ENCODE results near the gene CFTR. TPM values are rescaled to one million over a fixed set of nuclear protein-coding genes. Genes with fewer than 3 reads are reported as not detected.
A peak's percentile ranks its signal among the peaks of the same experiment; 100 is the strongest.

CFTR gene
- total RNA-seq, 4 donors from 2014 or later: 43.0 to 176 (median 76.6) TPM

GRCh38 chr7:117478836-117479224 is 995 bp upstream of the CFTR start:
- 33 to 44% methylated on average over 5 to 11 of the region's 11 CpGs for WGBS, 2 donors (ENCODE audit: low coverage in 1 of 2)
- peak overlapping the region in 3 of 4 donors; percentile 47 to 68 (median 53) for H3K4me3 ChIP-seq
- no peaks in the 10 kb centered on the region for H3K9me3 ChIP-seq
- H3K36me3 ChIP-seq: no peaks in the 10 kb centered on the region
- H3K27ac ChIP-seq: peak overlapping the region; percentile 70 to 86 (median 84)
- no peak for DNase-seq
- peaks cover 22% of the 10 kb centered on the region for H3K27me3 ChIP-seq
- in situ Hi-C loops (cut with MboI; ENCODE audit: low pct_ligation_motif_present in 1 of 4, low pct_unique_long_range_greater_than_20kb in 1 of 4, low sequenced_read_pairs in 3 of 4) (no loop called here), intact Hi-C loops (cut with DNase I; ENCODE audit: low total_unique reads) (no loop called here)
- peaks cover 0 to 23% (median 8%) of the 10 kb centered on the region in 4 donors for H3K4me1 ChIP-seq
- TF ChIP-seq POLR2A (IDR thresholded peaks at IDR 0.05) (no peak), POLR2AphosphoS5 (IDR thresholded peaks at IDR 0.05) (no peak)

- H3K4me1 ChIP-seq: peaks cover 0 to 29% (median 10%) of the 10 kb centered on the region in 4 donors
- no peaks in the 10 kb centered on the region for H3K36me3 ChIP-seq
- peak overlapping the region; percentile 70 to 86 (median 84) for H3K27ac ChIP-seq
- H3K9me3 ChIP-seq: no peaks in the 10 kb centered on the region
- in situ Hi-C loops (cut with MboI; ENCODE audit: low pct_ligation_motif_present in 1 of 4, low pct_unique_long_range_greater_than_20kb in 1 of 4, low sequenced_read_pairs in 3 of 4): no loop called here
- TF ChIP-seq CTCF (IDR thresholded peaks at IDR 0.05) (no peak), EP300 (IDR thresholded peaks at IDR 0.05; ENCODE audit: low read depth) (no peak), POLR2A (IDR thresholded peaks at IDR 0.05) (no peak), POLR2AphosphoS5 (IDR thresholded peaks at IDR 0.05) (no peak)
- peak overlapping the region; percentile 8 to 68 (median 50) for H3K4me3 ChIP-seq
- WGBS, 2 donors (ENCODE audit: low coverage in 1 of 2): 11 to 14% methylated on average over 6 to 11 of the region's 11 CpGs
- H3K27me3 ChIP-seq: peaks cover 22% of the 10 kb centered on the region
- no peak for DNase-seq
- intact Hi-C loops (cut with DNase I; ENCODE audit: low total_unique reads): no loop called here
These were observed 184 bp downstream of the CFTR start for GRCh38 chr7:117480055-117480362.

GRCh38 chr7:117480978-117481377 is 1.2 kb downstream of the CFTR start:
- intact Hi-C loops (cut with DNase I; ENCODE audit: low total_unique reads): no loop called here
- peak overlapping the region in 3 of 4 donors; percentile 47 to 68 (median 53) for H3K4me3 ChIP-seq
- TF ChIP-seq CTCF (IDR thresholded peaks at IDR 0.05): peak in 2 of 5 experiments; percentile 9 to 10
- TF ChIP-seq EP300 (IDR thresholded peaks at IDR 0.05; ENCODE audit: low read depth): no peak
- TF ChIP-seq POLR2AphosphoS5 (IDR thresholded peaks at IDR 0.05): peak in 1 of 3 donors; percentile 66
- TF ChIP-seq POLR2A (IDR thresholded peaks at IDR 0.05): no peak
- 25 to 37% methylated on average over 2 of the region's 2 CpGs for WGBS, 2 donors (ENCODE audit: low coverage in 1 of 2)
- in situ Hi-C loops (cut with MboI; ENCODE audit: low pct_ligation_motif_present in 1 of 4, low pct_unique_long_range_greater_than_20kb in 1 of 4, low sequenced_read_pairs in 3 of 4): no loop called here
- peak overlapping the region; percentile 70 to 86 (median 84) for H3K27ac ChIP-seq
- H3K4me1 ChIP-seq: peaks cover 0 to 38% (median 10%) of the 10 kb centered on the region in 4 donors
- no peak for DNase-seq
- H3K27me3 ChIP-seq: peaks cover 22% of the 10 kb centered on the region
- H3K36me3 ChIP-seq: no peaks in the 10 kb centered on the region
- H3K9me3 ChIP-seq: no peaks in the 10 kb centered on the region

- 27 to 35% methylated on average over 2 of the region's 2 CpGs for WGBS, 2 donors (ENCODE audit: low coverage in 1 of 2)
- no peak for TF ChIP-seq EP300 (IDR thresholded peaks at IDR 0.05; ENCODE audit: low read depth)
- TF ChIP-seq CTCF (IDR thresholded peaks at IDR 0.05): no peak
- TF ChIP-seq POLR2AphosphoS5 (IDR thresholded peaks at IDR 0.05): no peak
- no peak for TF ChIP-seq POLR2A (IDR thresholded peaks at IDR 0.05)
- Histone ChIP-seq H3K36me3 (no peaks in the 10 kb centered on the region), H3K4me1 (peaks cover 0 to 49% (median 12%) of the 10 kb centered on the region in 4 donors), H3K9me3 (no peaks in the 10 kb centered on the region), H3K27ac (peak overlapping the region; percentile 12 to 54 (median 44)), H3K27me3 (peaks cover 10% of the 10 kb centered on the region), H3K4me3 (no peak overlapping the region)
- in situ Hi-C loops (cut with MboI; ENCODE audit: low pct_ligation_motif_present in 1 of 4, low pct_unique_long_range_greater_than_20kb in 1 of 4, low sequenced_read_pairs in 3 of 4) (no loop called here), intact Hi-C loops (cut with DNase I; ENCODE audit: low total_unique reads) (no loop called here)
- DNase-seq: no peak
These were observed 5.3 kb downstream of the CFTR start for GRCh38 chr7:117485118-117485620.

- TF ChIP-seq POLR2AphosphoS5 (IDR thresholded peaks at IDR 0.05) (peak in 1 of 3 donors; percentile 41), POLR2A (IDR thresholded peaks at IDR 0.05) (no peak)
- Histone ChIP-seq H3K9me3 (no peaks in the 10 kb centered on the region), H3K4me1 (peaks cover 0 to 45% (median 13%) of the 10 kb centered on the region in 4 donors), H3K27me3 (no peaks in the 10 kb centered on the region), H3K4me3 (no peak overlapping the region), H3K27ac (peak overlapping the region; percentile 53 to 67 (median 58)), H3K36me3 (no peaks in the 10 kb centered on the region)
- in situ Hi-C loops (cut with MboI; ENCODE audit: low pct_ligation_motif_present in 1 of 4, low pct_unique_long_range_greater_than_20kb in 1 of 4, low sequenced_read_pairs in 3 of 4) (no loop called here), intact Hi-C loops (cut with DNase I; ENCODE audit: low total_unique reads) (no loop called here)
- no peak for DNase-seq
- WGBS, 2 donors (ENCODE audit: low coverage in 1 of 2): 53% methylated on average over 3 of the region's 3 CpGs
These were observed 9.2 kb downstream of the CFTR start for GRCh38 chr7:117489016-117489415.

All from transverse colon (tissue), 4 donors.